SU-DHL-6 (cell line): Measurements from ENCODE around the gene SQOR.

Experiments
- EZH2phosphoT487 ChIP-seq: fragments of 200-600 bp; sonication (generic), shearing (Covaris generic); conservative IDR thresholded peaks from 2 replicates; pipeline ENCODE4 v1.6.1; 2018; ENCODE audit warnings: mild to moderate bottlenecking, antibody characterized with exemption, low read length, moderate library complexity, mixed read lengths
- TF ChIP-seq, protein P1 (sequence below): fragments of 200-600 bp; sonication (generic); IDR thresholded peaks from one replicate; pipeline ENCODE4 v1.5.1; 2017; ENCODE audit warnings: antibody characterized with exemption, mild to moderate bottlenecking, low read length, moderate library complexity; ENCODE audit not compliant: insufficient read depth, poor library complexity, severe bottlenecking

DNA sequence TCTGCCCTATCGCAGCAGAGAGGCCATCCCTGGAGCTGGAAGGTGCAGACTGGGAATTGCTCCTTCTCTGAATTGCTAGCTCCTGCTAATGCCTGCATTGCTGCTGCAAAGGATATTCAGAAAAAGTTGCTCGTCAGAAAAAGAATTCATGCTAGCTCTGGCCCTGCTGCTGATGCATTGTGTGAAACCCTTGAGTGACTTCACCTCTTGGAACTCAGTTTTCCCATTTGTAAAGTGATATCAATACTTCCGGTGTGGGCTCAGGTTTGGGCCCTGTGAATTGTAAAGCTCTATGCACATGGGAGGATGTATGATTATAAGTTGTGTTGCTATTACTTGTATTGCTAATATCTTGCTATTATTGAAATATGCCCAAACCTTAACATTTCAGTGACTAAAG lies 11.4 kb downstream of the SQOR start:
- TF ChIP-seq, protein P1, sequence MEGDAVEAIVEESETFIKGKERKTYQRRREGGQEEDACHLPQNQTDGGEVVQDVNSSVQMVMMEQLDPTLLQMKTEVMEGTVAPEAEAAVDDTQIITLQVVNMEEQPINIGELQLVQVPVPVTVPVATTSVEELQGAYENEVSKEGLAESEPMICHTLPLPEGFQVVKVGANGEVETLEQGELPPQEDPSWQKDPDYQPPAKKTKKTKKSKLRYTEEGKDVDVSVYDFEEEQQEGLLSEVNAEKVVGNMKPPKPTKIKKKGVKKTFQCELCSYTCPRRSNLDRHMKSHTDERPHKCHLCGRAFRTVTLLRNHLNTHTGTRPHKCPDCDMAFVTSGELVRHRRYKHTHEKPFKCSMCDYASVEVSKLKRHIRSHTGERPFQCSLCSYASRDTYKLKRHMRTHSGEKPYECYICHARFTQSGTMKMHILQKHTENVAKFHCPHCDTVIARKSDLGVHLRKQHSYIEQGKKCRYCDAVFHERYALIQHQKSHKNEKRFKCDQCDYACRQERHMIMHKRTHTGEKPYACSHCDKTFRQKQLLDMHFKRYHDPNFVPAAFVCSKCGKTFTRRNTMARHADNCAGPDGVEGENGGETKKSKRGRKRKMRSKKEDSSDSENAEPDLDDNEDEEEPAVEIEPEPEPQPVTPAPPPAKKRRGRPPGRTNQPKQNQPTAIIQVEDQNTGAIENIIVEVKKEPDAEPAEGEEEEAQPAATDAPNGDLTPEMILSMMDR, result no peak
- TF ChIP-seq EZH2phosphoT487, result no peak
